ENCODE measurements around the gene ADAMTS1.

DNA sequence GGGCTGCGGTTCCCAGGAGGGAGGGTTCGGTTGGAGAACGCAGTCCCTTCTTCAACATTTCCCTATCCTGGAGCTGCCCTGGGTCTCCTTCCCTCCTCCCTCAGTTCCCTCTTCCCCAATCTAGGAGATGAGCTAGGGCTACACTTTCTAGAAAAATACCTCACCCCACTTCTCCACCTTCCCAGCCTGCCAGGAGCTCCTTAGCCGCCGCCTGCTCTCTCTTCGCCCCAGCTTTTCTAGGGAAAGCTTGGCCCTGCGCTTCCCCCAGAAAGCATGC, 488 bp upstream of the ADAMTS1 start:
- TF ChIP-seq, protein P1, sequence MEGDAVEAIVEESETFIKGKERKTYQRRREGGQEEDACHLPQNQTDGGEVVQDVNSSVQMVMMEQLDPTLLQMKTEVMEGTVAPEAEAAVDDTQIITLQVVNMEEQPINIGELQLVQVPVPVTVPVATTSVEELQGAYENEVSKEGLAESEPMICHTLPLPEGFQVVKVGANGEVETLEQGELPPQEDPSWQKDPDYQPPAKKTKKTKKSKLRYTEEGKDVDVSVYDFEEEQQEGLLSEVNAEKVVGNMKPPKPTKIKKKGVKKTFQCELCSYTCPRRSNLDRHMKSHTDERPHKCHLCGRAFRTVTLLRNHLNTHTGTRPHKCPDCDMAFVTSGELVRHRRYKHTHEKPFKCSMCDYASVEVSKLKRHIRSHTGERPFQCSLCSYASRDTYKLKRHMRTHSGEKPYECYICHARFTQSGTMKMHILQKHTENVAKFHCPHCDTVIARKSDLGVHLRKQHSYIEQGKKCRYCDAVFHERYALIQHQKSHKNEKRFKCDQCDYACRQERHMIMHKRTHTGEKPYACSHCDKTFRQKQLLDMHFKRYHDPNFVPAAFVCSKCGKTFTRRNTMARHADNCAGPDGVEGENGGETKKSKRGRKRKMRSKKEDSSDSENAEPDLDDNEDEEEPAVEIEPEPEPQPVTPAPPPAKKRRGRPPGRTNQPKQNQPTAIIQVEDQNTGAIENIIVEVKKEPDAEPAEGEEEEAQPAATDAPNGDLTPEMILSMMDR (tag by site-specific recombination; IDR thresholded peaks at IDR 0.05): no peak
- TF ChIP-seq ZNF426 (tag by site-specific recombination; IDR thresholded peaks at IDR 0.05) (no peak), ZNF341 (tag by site-specific recombination; IDR thresholded peaks at IDR 0.05; ENCODE audit: low read depth) (0 out of 2 replicates have a peak, but pooled peaks have one; percentile 5), ZIC2 (tag by site-specific recombination; IDR thresholded peaks at IDR 0.05) (no peak), ZNF596 (tag by site-specific recombination; IDR thresholded peaks at IDR 0.05) (no peak), ZNF433 (tag by site-specific recombination; IDR thresholded peaks at IDR 0.05; ENCODE audit: low read depth) (no peak), ZNF311 (tag by site-specific recombination; IDR thresholded peaks at IDR 0.05; ENCODE audit: borderline replicate concordance) (no peak), YY1 (tag by site-specific recombination; IDR thresholded peaks at IDR 0.05) (no peak), KLF16 (tag by site-specific recombination; IDR thresholded peaks at IDR 0.05) (no peak), ZBTB8A (tag by site-specific recombination; IDR thresholded peaks at IDR 0.05) (no peak), ZNF549 (tag by site-specific recombination; IDR thresholded peaks at IDR 0.05) (no peak)
- TF ChIP-seq, protein P2, sequence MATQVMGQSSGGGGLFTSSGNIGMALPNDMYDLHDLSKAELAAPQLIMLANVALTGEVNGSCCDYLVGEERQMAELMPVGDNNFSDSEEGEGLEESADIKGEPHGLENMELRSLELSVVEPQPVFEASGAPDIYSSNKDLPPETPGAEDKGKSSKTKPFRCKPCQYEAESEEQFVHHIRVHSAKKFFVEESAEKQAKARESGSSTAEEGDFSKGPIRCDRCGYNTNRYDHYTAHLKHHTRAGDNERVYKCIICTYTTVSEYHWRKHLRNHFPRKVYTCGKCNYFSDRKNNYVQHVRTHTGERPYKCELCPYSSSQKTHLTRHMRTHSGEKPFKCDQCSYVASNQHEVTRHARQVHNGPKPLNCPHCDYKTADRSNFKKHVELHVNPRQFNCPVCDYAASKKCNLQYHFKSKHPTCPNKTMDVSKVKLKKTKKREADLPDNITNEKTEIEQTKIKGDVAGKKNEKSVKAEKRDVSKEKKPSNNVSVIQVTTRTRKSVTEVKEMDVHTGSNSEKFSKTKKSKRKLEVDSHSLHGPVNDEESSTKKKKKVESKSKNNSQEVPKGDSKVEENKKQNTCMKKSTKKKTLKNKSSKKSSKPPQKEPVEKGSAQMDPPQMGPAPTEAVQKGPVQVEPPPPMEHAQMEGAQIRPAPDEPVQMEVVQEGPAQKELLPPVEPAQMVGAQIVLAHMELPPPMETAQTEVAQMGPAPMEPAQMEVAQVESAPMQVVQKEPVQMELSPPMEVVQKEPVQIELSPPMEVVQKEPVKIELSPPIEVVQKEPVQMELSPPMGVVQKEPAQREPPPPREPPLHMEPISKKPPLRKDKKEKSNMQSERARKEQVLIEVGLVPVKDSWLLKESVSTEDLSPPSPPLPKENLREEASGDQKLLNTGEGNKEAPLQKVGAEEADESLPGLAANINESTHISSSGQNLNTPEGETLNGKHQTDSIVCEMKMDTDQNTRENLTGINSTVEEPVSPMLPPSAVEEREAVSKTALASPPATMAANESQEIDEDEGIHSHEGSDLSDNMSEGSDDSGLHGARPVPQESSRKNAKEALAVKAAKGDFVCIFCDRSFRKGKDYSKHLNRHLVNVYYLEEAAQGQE (tag by site-specific recombination; IDR thresholded peaks at IDR 0.05): no peak
- TF ChIP-seq, protein P3, sequence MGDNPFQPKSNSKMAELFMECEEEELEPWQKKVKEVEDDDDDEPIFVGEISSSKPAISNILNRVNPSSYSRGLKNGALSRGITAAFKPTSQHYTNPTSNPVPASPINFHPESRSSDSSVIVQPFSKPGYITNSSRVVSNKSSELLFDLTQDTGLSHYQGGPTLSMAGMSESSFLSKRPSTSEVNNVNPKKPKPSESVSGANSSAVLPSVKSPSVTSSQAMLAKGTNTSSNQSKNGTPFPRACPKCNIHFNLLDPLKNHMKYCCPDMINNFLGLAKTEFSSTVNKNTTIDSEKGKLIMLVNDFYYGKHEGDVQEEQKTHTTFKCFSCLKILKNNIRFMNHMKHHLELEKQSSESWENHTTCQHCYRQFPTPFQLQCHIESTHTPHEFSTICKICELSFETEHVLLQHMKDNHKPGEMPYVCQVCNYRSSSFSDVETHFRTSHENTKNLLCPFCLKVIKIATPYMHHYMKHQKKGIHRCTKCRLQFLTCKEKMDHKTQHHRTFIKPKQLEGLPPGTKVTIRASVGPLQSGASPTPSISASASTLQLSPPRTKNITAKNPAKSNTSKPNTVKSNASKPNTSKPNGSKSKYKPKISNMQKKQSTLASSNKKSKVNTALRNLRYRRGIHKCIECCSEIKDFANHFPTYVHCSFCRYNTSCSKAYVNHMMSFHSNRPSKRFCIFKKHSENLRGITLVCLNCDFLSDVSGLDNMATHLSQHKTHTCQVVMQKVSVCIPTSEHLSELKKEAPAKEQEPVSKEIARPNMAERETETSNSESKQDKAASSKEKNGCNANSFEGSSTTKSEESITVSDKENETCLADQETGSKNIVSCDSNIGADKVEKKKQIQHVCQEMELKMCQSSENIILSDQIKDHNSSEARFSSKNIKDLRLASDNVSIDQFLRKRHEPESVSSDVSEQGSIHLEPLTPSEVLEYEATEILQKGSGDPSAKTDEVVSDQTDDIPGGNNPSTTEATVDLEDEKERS (tag by site-specific recombination; IDR thresholded peaks at IDR 0.05): no peak

Measured in HEK293 (cell line).